Skeletal muscle tissue (tissue), 4 donors: ENCODE results near the gene RNASEH2B. TPM values are rescaled to one million over a fixed set of nuclear protein-coding genes. Genes with fewer than 3 reads are reported as not detected.

Experiments
- H3K27ac ChIP-seq: one replicate; pipeline ENCODE4 v1.7.0; 2013; ENCODE audit warnings: mild to moderate bottlenecking, low read depth, low read length, inconsistent platforms
- H3K27me3 ChIP-seq, 3 donors: one replicate each; pipeline ENCODE4 v1.7.0; 2013; ENCODE audit warnings: low read length in 3 of 3; ENCODE audit not compliant: control insufficient read depth in 3 of 3, insufficient read depth in 3 of 3
- H3K36me3 ChIP-seq, 3 donors: one replicate each; pipeline ENCODE4 v1.7.0; 2013; ENCODE audit warnings: low read length in 3 of 3; ENCODE audit not compliant: control insufficient read depth in 3 of 3, insufficient read depth in 3 of 3
- H3K4me1 ChIP-seq, 3 donors: one replicate each; pipeline ENCODE4 v1.7.0; 2013; ENCODE audit warnings: low read length in 3 of 3, mild to moderate bottlenecking in 3 of 3; ENCODE audit not compliant: control insufficient read depth in 3 of 3, insufficient read depth in 3 of 3
- H3K4me3 ChIP-seq, 3 donors: one replicate each; pipeline ENCODE4 v1.7.0; 2013; ENCODE audit warnings: low read length in 3 of 3
- H3K9ac ChIP-seq, 3 donors: one replicate each; pipeline ENCODE4 v1.7.0; 2013; ENCODE audit warnings: low read length in 3 of 3, mild to moderate bottlenecking in 3 of 3, moderate library complexity in 2 of 3, low read depth in 1 of 3
- H3K9me3 ChIP-seq, 3 donors: one replicate each; pipeline ENCODE4 v1.7.0; 2013; ENCODE audit warnings: low read length in 3 of 3; ENCODE audit not compliant: control insufficient read depth in 3 of 3
- total RNA-seq: library from RNA; depleted of rRNA; stranded (reverse); fragments of >200 nt; gene quantifications from one replicate; pipeline ENCODE4 v1.2.3, GENCODE V29; 2014
- donor health status: Osteomylitis.

The RNASEH2B gene
- total RNA-seq, 1 donor from 2014 or later, result 162 TPM

DNA sequence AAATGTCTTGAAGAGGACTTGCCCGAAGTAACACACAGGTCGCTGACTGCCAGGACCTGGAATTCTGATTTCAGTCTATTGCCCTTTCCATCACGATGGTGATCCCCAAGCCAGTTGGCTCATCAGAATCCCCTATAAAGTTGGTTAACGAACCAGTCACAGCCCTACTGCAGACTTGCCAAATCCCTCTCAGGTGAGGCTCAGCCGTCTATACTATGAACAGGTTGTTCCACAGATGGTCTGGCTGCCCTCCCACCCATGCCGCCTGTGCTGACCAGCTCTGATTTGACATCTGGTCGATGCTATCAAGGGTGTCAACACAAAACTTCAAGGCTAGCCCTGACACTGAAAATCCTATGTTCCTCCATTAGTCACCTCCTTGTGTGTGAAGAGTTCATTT lies 90.0 kb downstream of the RNASEH2B start:
- no peaks in the 10 kb centered on the region for H3K27me3 ChIP-seq
- H3K36me3 ChIP-seq, result no peaks in the 10 kb centered on the region
- no peak overlapping the region for H3K27ac ChIP-seq
- no peaks in the 10 kb centered on the region for H3K9me3 ChIP-seq
- no peak overlapping the region for H3K9ac ChIP-seq
- H3K4me3 ChIP-seq, result no peak overlapping the region
- H3K4me1 ChIP-seq, result peaks cover 7 to 19% (median 11%) of the 10 kb centered on the region in 3 donors

DNA sequence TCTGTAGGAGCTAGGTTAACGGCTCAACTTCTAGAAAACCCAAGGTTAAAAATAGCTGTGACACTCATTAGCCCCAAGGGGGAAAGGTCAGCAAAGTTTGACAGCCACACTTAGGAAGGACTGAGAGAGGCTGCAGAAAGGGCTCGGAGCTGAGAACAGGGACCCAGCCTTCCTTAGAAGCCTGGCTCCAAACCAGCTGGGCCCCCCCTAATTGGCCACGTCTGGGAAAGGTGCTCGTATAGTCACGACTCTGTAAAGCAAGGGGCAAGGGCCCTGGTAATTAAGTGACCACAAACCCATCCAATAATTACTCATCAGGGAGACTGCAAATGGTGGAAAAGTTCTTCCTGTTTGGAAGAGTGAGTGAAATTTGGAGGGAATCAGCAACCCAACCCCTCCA lies 90.5 kb downstream of the RNASEH2B start:
- H3K27ac ChIP-seq, result no peak overlapping the region
- H3K9me3 ChIP-seq, result no peaks in the 10 kb centered on the region

DNA sequence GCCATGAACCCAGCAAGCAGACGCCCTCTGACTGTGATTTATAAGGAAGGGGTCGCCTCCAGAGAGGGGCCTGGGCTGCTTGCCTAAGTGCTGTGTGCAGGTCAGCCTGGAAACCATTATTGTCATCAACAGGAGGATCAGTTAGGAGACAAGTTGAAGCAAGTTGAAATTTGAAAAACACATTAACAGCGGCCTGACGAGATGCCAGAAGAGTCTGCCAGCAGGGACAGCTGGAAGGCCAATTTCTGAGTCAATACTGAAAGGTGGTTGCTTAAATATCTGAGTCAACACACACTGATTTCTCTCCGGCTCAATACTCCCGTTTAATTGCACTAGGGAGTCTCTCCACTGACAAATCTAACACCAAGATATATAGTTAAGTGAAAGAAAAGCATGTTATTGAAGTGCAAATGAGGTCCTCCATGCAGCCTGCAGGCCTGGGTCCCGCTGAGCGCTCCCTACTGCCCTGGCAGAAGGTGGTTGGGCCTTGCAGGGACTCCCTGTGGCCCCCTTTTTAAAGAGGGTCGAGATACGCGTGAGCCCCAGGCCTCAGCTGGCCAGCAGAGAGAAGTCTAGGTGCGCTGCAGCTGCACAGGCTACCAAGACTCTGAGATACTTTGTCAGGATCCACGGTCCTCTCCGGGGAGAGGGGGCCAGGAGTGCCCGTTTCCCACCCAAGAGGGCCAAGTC lies 91.1 kb downstream of the RNASEH2B start:
- no peaks in the 10 kb centered on the region for H3K36me3 ChIP-seq
- H3K4me1 ChIP-seq, result peaks cover 7 to 16% (median 10%) of the 10 kb centered on the region in 3 donors
- no peak overlapping the region for H3K27ac ChIP-seq
- H3K27me3 ChIP-seq, result peaks cover 0 to 4% (median 2%) of the 10 kb centered on the region in 3 donors
- H3K9ac ChIP-seq, result no peak overlapping the region
- H3K4me3 ChIP-seq, result no peak overlapping the region
- H3K9me3 ChIP-seq, result no peaks in the 10 kb centered on the region

More for the DNA sequence above, 90.5 kb downstream of the RNASEH2B start:
- peaks cover 0 to 3% (median 2%) of the 10 kb centered on the region in 3 donors for H3K27me3 ChIP-seq
- no peaks in the 10 kb centered on the region for H3K36me3 ChIP-seq
- H3K9ac ChIP-seq, result no peak overlapping the region
- H3K4me3 ChIP-seq, result no peak overlapping the region
- peaks cover 7 to 16% (median 10%) of the 10 kb centered on the region in 3 donors for H3K4me1 ChIP-seq

DNA sequence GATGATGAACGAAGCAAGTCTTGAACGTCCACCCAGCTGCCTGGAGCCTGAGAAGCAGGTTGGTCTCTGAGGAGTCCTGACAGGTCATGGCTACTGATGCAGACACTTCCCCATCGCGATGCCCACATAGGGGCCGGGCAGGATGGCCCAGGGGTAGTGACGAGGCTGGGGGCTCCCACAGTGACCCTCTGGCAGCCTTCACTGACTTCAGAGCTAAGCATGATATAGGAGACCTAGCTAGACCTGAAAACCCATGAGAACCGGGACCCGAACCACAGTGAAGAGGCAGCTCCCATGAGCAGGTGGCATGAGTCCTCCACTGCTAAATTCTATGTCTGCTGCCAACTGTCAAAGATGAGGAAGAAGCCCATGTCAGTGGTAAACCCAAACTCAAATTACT lies 91.7 kb downstream of the RNASEH2B start:
- Histone ChIP-seq H3K27me3 (peaks cover 0 to 4% (median 2%) of the 10 kb centered on the region in 3 donors), H3K4me1 (peaks cover 9 to 16% (median 10%) of the 10 kb centered on the region in 3 donors), H3K9ac (no peak overlapping the region), H3K4me3 (no peak overlapping the region), H3K9me3 (no peaks in the 10 kb centered on the region), H3K36me3 (no peaks in the 10 kb centered on the region), H3K27ac (no peak overlapping the region)

DNA sequence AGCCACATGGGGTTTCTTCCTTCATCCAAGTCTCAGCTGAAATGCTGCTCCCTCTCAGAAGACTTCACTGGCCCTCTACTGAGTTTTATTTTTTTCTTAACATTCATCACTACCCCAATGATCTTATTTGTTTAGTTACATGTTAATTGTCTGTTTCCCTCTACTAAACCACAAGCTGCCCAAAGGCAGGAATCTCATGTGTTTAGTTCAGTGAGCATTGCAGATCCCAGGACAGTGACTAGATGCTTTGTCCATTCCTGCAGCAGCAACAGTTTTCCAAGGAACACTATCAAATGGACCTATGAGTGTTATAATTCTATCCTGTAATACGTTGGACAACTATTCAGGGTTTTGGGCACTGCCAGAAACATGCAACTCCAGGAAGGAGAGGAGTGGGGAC lies 93.1 kb downstream of the RNASEH2B start:
- H3K27ac ChIP-seq, result no peak overlapping the region
- no peak overlapping the region for H3K9ac ChIP-seq
- H3K36me3 ChIP-seq, result no peaks in the 10 kb centered on the region

DNA sequence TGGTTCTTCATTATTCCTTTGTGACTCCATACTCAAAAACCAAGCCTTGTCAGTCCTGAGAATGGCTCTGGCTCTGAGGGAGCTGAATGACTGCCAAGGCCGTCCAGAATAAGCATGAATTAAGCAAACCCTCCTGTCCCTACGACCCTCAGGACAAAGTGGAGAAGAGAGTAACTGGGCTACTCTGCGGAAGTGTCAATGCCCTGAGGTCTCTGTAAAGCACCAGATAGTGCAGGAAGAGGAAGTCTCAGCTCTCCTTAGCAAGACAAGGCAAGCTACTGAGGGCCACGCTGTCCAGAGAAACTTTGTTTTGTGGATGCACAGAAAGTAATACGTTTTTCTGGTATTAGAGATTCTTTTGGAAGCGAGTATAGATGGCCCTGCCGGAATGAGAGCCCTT lies 94.1 kb downstream of the RNASEH2B start:
- H3K27ac ChIP-seq, result no peak overlapping the region
- H3K9me3 ChIP-seq, result no peaks in the 10 kb centered on the region
- no peak overlapping the region for H3K9ac ChIP-seq
- H3K4me3 ChIP-seq, result no peak overlapping the region
- peaks cover 9 to 16% (median 10%) of the 10 kb centered on the region in 3 donors for H3K4me1 ChIP-seq
- peaks cover 0 to 5% (median 4%) of the 10 kb centered on the region in 3 donors for H3K27me3 ChIP-seq
- no peaks in the 10 kb centered on the region for H3K36me3 ChIP-seq

More for the DNA sequence above, 93.1 kb downstream of the RNASEH2B start:
- H3K27me3 ChIP-seq, result peaks cover 0 to 4% (median 4%) of the 10 kb centered on the region in 3 donors
- H3K4me1 ChIP-seq, result peaks cover 9 to 16% (median 10%) of the 10 kb centered on the region in 3 donors
- H3K4me3 ChIP-seq, result no peak overlapping the region
- H3K9me3 ChIP-seq, result no peaks in the 10 kb centered on the region

DNA sequence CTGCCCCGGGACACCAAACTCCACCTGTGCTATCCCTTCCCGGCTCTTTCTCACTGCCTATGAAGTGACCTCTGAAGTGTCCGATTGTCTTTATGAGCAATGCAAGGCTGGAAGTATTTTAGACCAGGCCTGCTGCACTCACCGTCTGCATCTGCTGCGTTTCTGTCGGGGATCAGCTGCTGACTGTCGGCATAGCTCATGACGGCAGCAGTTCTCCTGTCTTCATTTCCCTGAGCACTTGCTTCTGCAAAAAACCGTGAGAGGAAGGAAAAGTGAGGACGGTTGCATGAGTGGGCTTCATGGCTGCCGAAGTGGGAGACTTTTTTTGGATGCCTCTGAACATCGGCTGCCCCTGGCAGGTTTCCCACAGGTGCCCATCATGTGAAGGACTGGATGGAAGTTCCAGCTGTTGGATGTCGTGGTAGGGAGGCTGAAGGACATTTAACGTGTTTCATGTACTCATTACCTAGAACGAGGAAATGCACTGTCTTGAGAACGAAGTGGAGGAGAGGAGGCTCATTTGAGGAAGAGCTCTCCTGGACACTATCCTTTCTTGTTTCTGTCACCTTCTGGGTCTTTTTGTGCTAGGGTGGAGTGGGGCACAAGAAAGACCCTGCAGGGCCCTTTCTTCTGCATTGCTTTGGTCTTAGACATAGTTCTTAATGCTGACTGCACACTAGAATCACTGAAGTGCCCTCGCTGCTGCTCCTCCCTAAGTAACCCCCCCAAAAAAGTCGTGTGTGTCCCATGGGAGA lies 94.7 kb downstream of the RNASEH2B start:
- no peak overlapping the region for H3K4me3 ChIP-seq
- no peaks in the 10 kb centered on the region for H3K9me3 ChIP-seq
- no peak overlapping the region for H3K9ac ChIP-seq
- H3K27me3 ChIP-seq, result peaks cover 0 to 5% (median 4%) of the 10 kb centered on the region in 3 donors
- H3K4me1 ChIP-seq, result peaks cover 9 to 16% (median 10%) of the 10 kb centered on the region in 3 donors
- H3K36me3 ChIP-seq, result no peaks in the 10 kb centered on the region
- H3K27ac ChIP-seq, result no peak overlapping the region

DNA sequence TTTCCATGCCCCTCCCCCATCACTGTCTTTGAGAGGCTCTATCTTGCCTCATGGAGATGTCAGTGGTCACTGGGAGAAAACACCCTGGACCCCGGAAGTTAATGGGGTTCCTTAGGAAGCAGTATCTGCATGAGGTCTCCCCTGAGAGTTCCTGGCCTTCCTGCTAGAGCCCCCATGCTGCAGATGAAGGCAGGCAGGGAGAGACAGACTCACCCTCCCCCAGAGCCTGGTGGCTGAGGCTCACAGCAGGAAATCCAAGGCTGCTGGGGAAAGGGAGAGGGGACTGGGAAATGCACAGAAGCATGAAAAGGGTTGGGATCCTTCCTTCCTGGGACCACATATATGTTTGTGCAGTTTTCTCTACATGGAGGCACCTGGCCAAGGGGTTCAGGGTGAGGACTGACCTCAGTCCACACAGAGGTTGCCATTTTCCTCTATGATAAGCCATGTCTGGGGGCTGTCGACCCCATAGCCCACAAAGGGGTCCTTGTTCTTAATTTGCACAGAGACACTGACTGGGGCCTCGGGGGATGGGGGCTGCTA lies 95.4 kb downstream of the RNASEH2B start:
- H3K27me3 ChIP-seq, result peaks cover 0 to 5% (median 4%) of the 10 kb centered on the region in 3 donors
- no peaks in the 10 kb centered on the region for H3K36me3 ChIP-seq
- no peaks in the 10 kb centered on the region for H3K9me3 ChIP-seq
- no peak overlapping the region for H3K27ac ChIP-seq
- H3K4me1 ChIP-seq, result peaks cover 9 to 12% (median 10%) of the 10 kb centered on the region in 3 donors
- H3K9ac ChIP-seq, result no peak overlapping the region
- no peak overlapping the region for H3K4me3 ChIP-seq

DNA sequence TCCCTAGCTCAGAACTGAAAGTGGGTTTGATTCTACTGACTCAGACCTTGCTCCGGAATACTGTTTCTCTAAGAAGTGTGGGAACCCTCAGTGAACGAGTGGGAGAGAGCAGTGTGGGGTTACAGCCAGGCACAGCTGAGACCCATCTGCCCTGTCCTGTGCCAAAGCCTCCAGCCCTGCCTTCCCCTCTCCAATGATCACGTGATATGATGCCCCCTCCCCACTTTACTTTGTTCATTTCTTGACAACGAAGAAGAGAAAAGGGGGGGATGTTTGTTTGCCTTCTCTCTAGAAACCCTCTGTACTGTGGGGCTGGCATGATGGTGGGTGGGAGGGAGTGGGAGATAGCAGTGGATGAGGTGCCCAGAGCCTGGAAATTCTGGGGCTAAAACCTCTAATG lies 96.0 kb downstream of the RNASEH2B start:
- H3K4me3 ChIP-seq, result no peak overlapping the region
- no peaks in the 10 kb centered on the region for H3K36me3 ChIP-seq
- H3K4me1 ChIP-seq, result peaks cover 4 to 7% (median 6%) of the 10 kb centered on the region in 3 donors
- no peaks in the 10 kb centered on the region for H3K9me3 ChIP-seq
- H3K27ac ChIP-seq, result no peak overlapping the region
- H3K9ac ChIP-seq, result no peak overlapping the region
- peaks cover 0 to 5% (median 4%) of the 10 kb centered on the region in 3 donors for H3K27me3 ChIP-seq
